H9 (cell line): ENCODE results near the gene HDLBP. TPM values are rescaled to one million over a fixed set of nuclear protein-coding genes. Genes with fewer than 3 reads are reported as not detected.
"Not testable (repeated sequence)": the region's sequence is repeated elsewhere in the genome, so short reads cannot be mapped to it uniquely, and the experiment has no call there.

Source experiments
- DNase-seq: peaks from one replicate; pipeline ENCODE4 v3.0.0-alpha.2; 2017
- H2AFZ ChIP-seq: one replicate; pipeline ENCODE4 v1.6.1; 2013; ENCODE audit warnings: mild to moderate bottlenecking, low read length, control low read depth, moderate library complexity
- H2AK5ac ChIP-seq: 2 replicates; pipeline ENCODE4 v1.6.1; 2013; ENCODE audit warnings: low read length, control low read depth, mixed read lengths; ENCODE audit not compliant: insufficient read length
- H2BK120ac ChIP-seq: one replicate; pipeline ENCODE4 v1.6.1; 2013; ENCODE audit warnings: low read depth, mild to moderate bottlenecking, low read length, control low read depth, inconsistent platforms; ENCODE audit not compliant: poor library complexity, severe bottlenecking
- H2BK12ac ChIP-seq: 2 replicates; pipeline ENCODE4 v1.6.1; 2013; ENCODE audit warnings: low read length, control low read depth, mixed read lengths, low read depth; ENCODE audit not compliant: insufficient read length
- H2BK15ac ChIP-seq: 2 replicates; pipeline ENCODE4 v1.6.1; 2013; ENCODE audit warnings: low read depth, low read length, control low read depth
- H2BK20ac ChIP-seq: one replicate; pipeline ENCODE4 v1.6.1; 2013; ENCODE audit warnings: low read depth, mild to moderate bottlenecking, low read length, control low read depth, inconsistent platforms; ENCODE audit not compliant: poor library complexity, severe bottlenecking
- H2BK5ac ChIP-seq: 2 replicates; pipeline ENCODE4 v1.6.1; 2013; ENCODE audit warnings: low read length, control low read depth, mixed read lengths; ENCODE audit not compliant: insufficient read length
- H3K14ac ChIP-seq: 2 replicates; pipeline ENCODE4 v1.6.1; 2013; ENCODE audit warnings: low read length, control low read depth; ENCODE audit not compliant: insufficient read depth
- H3K18ac ChIP-seq: 2 replicates; pipeline ENCODE4 v1.6.1; 2013; ENCODE audit warnings: low read depth, mild to moderate bottlenecking, mixed read lengths, low read length, control low read depth; ENCODE audit not compliant: insufficient read length
- H3K23ac ChIP-seq: 2 replicates; pipeline ENCODE4 v1.6.1; 2013; ENCODE audit warnings: low read length, control low read depth, mixed read lengths, low read depth; ENCODE audit not compliant: insufficient read length
- H3K23me2 ChIP-seq: 2 replicates; pipeline ENCODE4 v1.6.1; 2013; ENCODE audit warnings: low read depth, mild to moderate bottlenecking, mixed read lengths, low read length, control low read depth; ENCODE audit not compliant: insufficient read length, poor library complexity, severe bottlenecking
- H3K27ac ChIP-seq: 2 replicates; pipeline ENCODE4 v1.5.1; 2013; ENCODE audit warnings: low read length, control low read depth, mixed read lengths, low read depth; ENCODE audit not compliant: insufficient read length
- H3K27me3 ChIP-seq: 2 replicates; pipeline ENCODE4 v1.6.1; 2013; ENCODE audit warnings: low read length, control low read depth, inconsistent platforms; ENCODE audit not compliant: insufficient read depth
- H3K4ac ChIP-seq: 2 replicates; pipeline ENCODE4 v1.6.1; 2013; ENCODE audit warnings: low read depth, mild to moderate bottlenecking, control low read depth, inconsistent platforms, low read length, moderate library complexity
- H3K4me1 ChIP-seq: 2 replicates; pipeline ENCODE4 v1.6.1; 2013; ENCODE audit warnings: low read length, control low read depth, inconsistent platforms; ENCODE audit not compliant: insufficient read depth
- H3K4me2 ChIP-seq: 2 replicates; pipeline ENCODE4 v1.6.1; 2013; ENCODE audit warnings: low read length, control low read depth, mixed read lengths; ENCODE audit not compliant: insufficient read length, insufficient read depth
- H3K56ac ChIP-seq: 2 replicates; pipeline ENCODE4 v1.6.1; 2013; ENCODE audit warnings: low read depth, mild to moderate bottlenecking, mixed read lengths, low read length, control low read depth; ENCODE audit not compliant: insufficient read length
- H3K79me1 ChIP-seq: 2 replicates; pipeline ENCODE4 v1.6.1; 2013; ENCODE audit warnings: low read depth, mild to moderate bottlenecking, moderate library complexity, low read length, control low read depth, inconsistent platforms; ENCODE audit not compliant: insufficient read depth, poor library complexity, severe bottlenecking
- H3K79me2 ChIP-seq: 2 replicates; pipeline ENCODE4 v1.6.1; 2013; ENCODE audit warnings: low read length, control low read depth, inconsistent platforms; ENCODE audit not compliant: insufficient read depth
- H3K9ac ChIP-seq: 2 replicates; pipeline ENCODE4 v1.6.1; 2013; ENCODE audit warnings: low read length, control low read depth, mixed read lengths; ENCODE audit not compliant: insufficient read length; ENCODE audit errors: extremely low read depth
- H3K9me3 ChIP-seq: one replicate; pipeline ENCODE4 v1.6.1; 2013; ENCODE audit warnings: low read depth, low read length, inconsistent platforms; ENCODE audit not compliant: control insufficient read depth
- H3T11ph ChIP-seq: one replicate; pipeline ENCODE4 v1.6.1; 2013; ENCODE audit warnings: mild to moderate bottlenecking, low read length, control low read depth, inconsistent platforms
- H4K20me1 ChIP-seq: one replicate; pipeline ENCODE4 v1.6.1; 2013; ENCODE audit not compliant: control insufficient read depth, insufficient read length, insufficient read depth
- H4K5ac ChIP-seq: 2 replicates; pipeline ENCODE4 v1.6.1; 2013; ENCODE audit warnings: low read depth, mild to moderate bottlenecking, mixed read lengths, low read length, control low read depth; ENCODE audit not compliant: insufficient read length
- H4K8ac ChIP-seq: replicated peaks from 2 replicates; pipeline ENCODE4 v1.6.1; 2013; ENCODE audit warnings: low read length, control low read depth, mixed read lengths, low read depth; ENCODE audit not compliant: insufficient read length
- H4K91ac ChIP-seq: 2 replicates; pipeline ENCODE4 v1.6.1; 2013; ENCODE audit warnings: low read depth, mild to moderate bottlenecking, moderate library complexity, mixed read lengths, low read length, control low read depth; ENCODE audit not compliant: insufficient read length
- H3K27ac Mint-ChIP-seq, 3 experiments: 2 replicates in 2 of 3; 3 replicates in 1 of 3; pipeline ENCODE4 v1.8.0; 2020 to 2021; ENCODE audit warnings: mixed read lengths in 3 of 3, mild to moderate bottlenecking in 1 of 3, moderate library complexity in 1 of 3
- H3K27me3 Mint-ChIP-seq: 2 replicates; pipeline ENCODE4 v1.8.0; 2021; ENCODE audit warnings: low read depth, mild to moderate bottlenecking, moderate library complexity, mixed read lengths
- H3K36me3 Mint-ChIP-seq, 3 experiments: 2 replicates in 2 of 3; 3 replicates in 1 of 3; pipeline ENCODE4 v1.8.0; 2020 to 2021; ENCODE audit warnings: low read depth in 3 of 3, mixed read lengths in 3 of 3; ENCODE audit not compliant: insufficient read depth in 1 of 3
- H3K4me1 Mint-ChIP-seq, 2 experiments: 2 replicates each; pipeline ENCODE4 v1.8.0; 2020; ENCODE audit warnings: mixed read lengths in 2 of 2
- H3K4me3 Mint-ChIP-seq, 2 experiments: 2 replicates in 1 of 2; 3 replicates in 1 of 2; pipeline ENCODE4 v1.8.0; 2020 to 2021; ENCODE audit warnings: mild to moderate bottlenecking in 2 of 2, mixed read lengths in 2 of 2, moderate library complexity in 1 of 2
- H3K9me3 Mint-ChIP-seq, 2 experiments: 2 replicates in 1 of 2; 3 replicates in 1 of 2; pipeline ENCODE4 v1.8.0; 2020; ENCODE audit warnings: mild to moderate bottlenecking in 2 of 2, mixed read lengths in 2 of 2, moderate library complexity in 1 of 2
- CTCF ChIP-seq: fragments of 200-600 bp; sonication (generic); conservative IDR thresholded peaks from 3 replicates; pipeline ENCODE4 v1.8.0; 2021; ENCODE audit warnings: antibody characterized with exemption, mild to moderate bottlenecking
- whole genome bisulfite sequencing: extraction: QIAGEN DNeasy Blood & Tissue Kit; methylation state at CpG from one replicate; pipeline ENCODE4 v1.1.7; 2013; ENCODE audit warnings: missing lambda C conversion rate, low lambda C conversion rate, mixed read lengths; ENCODE audit not compliant: insufficient read length; ENCODE audit errors: extremely low coverage; 5-methylcytosine and 5-hydroxymethylcytosine counted together
- total RNA-seq: library from RNA; stranded (reverse); gene quantifications from 2 replicates; pipeline ENCODE4 v1.2.1, GENCODE V29; 2021

Gene HDLBP
- total RNA-seq, 1 experiment from 2014 or later: 364 TPM

GRCh38 chr2:241279413-241279812 is 36.1 kb downstream of the HDLBP start:
- Mint-ChIP-seq H3K27me3 (no peaks in the 10 kb centered on the region), H3K27ac (peak overlapping the region; percentile 31 to 87 (median 59); a peak in 5 of 7 replicates), H3K36me3 (peaks cover 0 to 6% (median 0%) of the 10 kb centered on the region in 3 experiments; a peak in 3 of 7 replicates), H3K9me3 (no peaks in the 10 kb centered on the region; a peak in 1 of 5 replicates), H3K4me3 (no peak overlapping the region), H3K4me1 (peaks cover 11 to 12% of the 10 kb centered on the region in 2 experiments)
- H2BK120ac ChIP-seq: no peak overlapping the region
- H4K8ac ChIP-seq: peak overlapping the region; percentile 39
- no peak overlapping the region for H3K56ac ChIP-seq
- WGBS: no CpG with 5 or more reads among the region's 8 CpGs
- H3K79me1 ChIP-seq: peaks cover 13% of the 10 kb centered on the region
- H2BK15ac ChIP-seq: no peak overlapping the region
- H3K9me3 ChIP-seq: no peaks in the 10 kb centered on the region
- peak overlapping the region; percentile 54 for H3K9ac ChIP-seq
- peak overlapping the region; percentile 44 for H3K18ac ChIP-seq
- no peak overlapping the region for H3K4me2 ChIP-seq
- no peak overlapping the region for H3K4ac ChIP-seq
- no peak overlapping the region for H3T11ph ChIP-seq
- no peak overlapping the region for H4K91ac ChIP-seq
- no peak overlapping the region for H3K27ac ChIP-seq
- no peak for TF ChIP-seq CTCF
- H3K23ac ChIP-seq: no peak overlapping the region
- H2BK12ac ChIP-seq: no peak overlapping the region
- peak overlapping the region; percentile 25 for H4K5ac ChIP-seq
- no peak for DNase-seq
- H3K4me1 ChIP-seq: peaks cover 3% of the 10 kb centered on the region; the same call in 1 of the 2 replicates
- no peak overlapping the region for H2AFZ ChIP-seq
- no peaks in the 10 kb centered on the region for H3K27me3 ChIP-seq
- H3K79me2 ChIP-seq: peaks cover 4% of the 10 kb centered on the region; the same call in 1 of the 2 replicates
- H3K23me2 ChIP-seq: no peaks in the 10 kb centered on the region
- no peak overlapping the region for H2AK5ac ChIP-seq
- no peak overlapping the region for H2BK5ac ChIP-seq
- no peak overlapping the region for H3K14ac ChIP-seq
- H4K20me1 ChIP-seq: no peaks in the 10 kb centered on the region
- no peak overlapping the region for H2BK20ac ChIP-seq

- H3K27me3 Mint-ChIP-seq, H2BK20ac ChIP-seq, H3K27ac Mint-ChIP-seq, H2BK12ac ChIP-seq, H3K9ac ChIP-seq, H4K91ac ChIP-seq, H3K27ac ChIP-seq, H3K23ac ChIP-seq, H2BK5ac ChIP-seq, H3K79me2 ChIP-seq, H4K8ac ChIP-seq, H2BK120ac ChIP-seq, H3K14ac ChIP-seq, H3K27me3 ChIP-seq, H3K23me2 ChIP-seq, H3K9me3 ChIP-seq, H2BK15ac ChIP-seq, H3K9me3 Mint-ChIP-seq, H3T11ph ChIP-seq, H4K20me1 ChIP-seq, H3K4me3 Mint-ChIP-seq, DNase-seq, H3K56ac ChIP-seq, H3K18ac ChIP-seq, H2AK5ac ChIP-seq, H3K36me3 Mint-ChIP-seq, H2AFZ ChIP-seq, H4K5ac ChIP-seq, H3K4me1 ChIP-seq, H3K4me2 ChIP-seq, H3K4ac ChIP-seq: not testable (repeated sequence)
- WGBS: no CpG with 5 or more reads among the region's 7 CpGs
- peaks cover 13% of the 10 kb centered on the region for H3K79me1 ChIP-seq
- peaks cover 19 to 21% of the 10 kb centered on the region in 2 experiments for H3K4me1 Mint-ChIP-seq
These were observed 37.2 kb downstream of the HDLBP start for GRCh38 chr2:241278306-241278705.
